HepG2 (cell line): Measurements from ENCODE around the gene SUPT20HL2. TPM values are rescaled to one million over a fixed set of nuclear protein-coding genes. Genes with fewer than 3 reads are reported as not detected.

ENCODE experiments used
- ATAC-seq: fragments of 200-7000 bp; cut with Tn5 transposase; 3 replicates; pipeline ENCODE4 v1.9.1; 2020; ENCODE audit warnings: mild to moderate bottlenecking, moderate library complexity
- BruUV-seq: library from RNA; stranded (reverse); fragments of 400-500 nt; replicated peaks from 2 replicates; lab custom pipeline; 2021; lab: Mats Ljungman, UMichigan
- CTCF ChIA-PET: fragments of 300-600 bp; formaldehyde crosslinking; extraction: SDS; loops from one replicate; lab custom pipeline; 2021; ENCODE audit warnings: low total read pairs, inconsistent platforms, low intra/inter-chr PET ratio; lab: Yijun Ruan, JAX
- POLR2A ChIA-PET: fragments of 350-600 bp; sonication (Branson Sonifier 250); formaldehyde crosslinking; loops from one replicate; lab custom pipeline; 2020; ENCODE audit warnings: antibody characterized with exemption, inconsistent platforms; lab: Yijun Ruan, JAX
- DNase-seq: peaks from one replicate; pipeline ENCODE4 v3.0.0-alpha.2; 2015; ENCODE audit warnings: low spot score
- FAIRE-seq: peaks from 3 replicates; lab custom pipeline; 2011; peaks lifted over from hg19 to GRCh38; lab: Jason Lieb, UNC
- H2AFZ ChIP-seq: one replicate; pipeline ENCODE4 v1.6.1; 2011; ENCODE audit warnings: low read length, inconsistent platforms
- H3K27ac ChIP-seq: fragments of 300-600 bp; 3 replicates; pipeline ENCODE4 v1.8.0; 2011; ENCODE audit warnings: mixed run types, mild to moderate bottlenecking, mixed read lengths, low read length, inconsistent platforms; ENCODE audit not compliant: insufficient read depth; ENCODE audit errors: extremely low read length
- H3K27me3 ChIP-seq, 2 experiments: fragments of 200-600 bp in 1 of 2; 2 replicates in 1 of 2; 3 replicates in 1 of 2; pipeline versions ENCODE4 v1.6.0 to v1.8.0; 2011; ENCODE audit warnings: low read length in 2 of 2, mild to moderate bottlenecking in 2 of 2, moderate library complexity in 2 of 2, inconsistent platforms in 1 of 2; ENCODE audit not compliant: insufficient read depth in 2 of 2, control insufficient read depth in 1 of 2
- H3K36me3 ChIP-seq, 2 experiments: fragments of 200-600 bp in 1 of 2; replicated peaks in 1 of 2; 2 replicates in 1 of 2; 3 replicates in 1 of 2; pipeline versions ENCODE4 v1.5.1 to v1.8.0; 2011; ENCODE audit warnings: low read length in 2 of 2, inconsistent platforms in 1 of 2; ENCODE audit not compliant: insufficient read depth in 2 of 2, control insufficient read depth in 1 of 2
- H3K4me1 ChIP-seq: 2 replicates; pipeline ENCODE4 v1.5.1; 2012; ENCODE audit warnings: low read length, inconsistent platforms; ENCODE audit not compliant: insufficient read depth
- H3K4me2 ChIP-seq: 2 replicates; pipeline ENCODE4 v1.6.0; 2011; ENCODE audit warnings: low read depth, low read length, inconsistent platforms
- H3K4me3 ChIP-seq, 3 experiments: fragments of 200-600 bp in 1 of 3; sonication (generic), shearing (Covaris generic) in 1 of 3; replicated peaks in 1 of 3; 2 replicates each; pipeline ENCODE4 v1.5.1; 2011 to 2016; ENCODE audit warnings: low read length in 3 of 3, inconsistent platforms in 2 of 3, low read depth in 2 of 3, mild to moderate bottlenecking in 2 of 3, control low read depth in 1 of 3, mixed read lengths in 1 of 3; ENCODE audit not compliant: insufficient read depth in 1 of 3
- H3K79me2 ChIP-seq: one replicate; pipeline ENCODE4 v1.6.1; 2011; ENCODE audit warnings: low read length, inconsistent platforms; ENCODE audit not compliant: insufficient read depth
- H3K9ac ChIP-seq: 2 replicates; pipeline ENCODE4 v1.6.0; 2011; ENCODE audit warnings: mild to moderate bottlenecking, low read depth, low read length, inconsistent platforms; ENCODE audit not compliant: insufficient read depth
- H3K9me3 ChIP-seq: 2 replicates; pipeline ENCODE4 v1.5.1; 2012; ENCODE audit warnings: mild to moderate bottlenecking, low read length
- H4K20me1 ChIP-seq: 2 replicates; pipeline ENCODE4 v1.6.0; 2011; ENCODE audit warnings: inconsistent platforms, mild to moderate bottlenecking, low read length, moderate library complexity; ENCODE audit not compliant: insufficient read depth
- CBFB ChIP-seq: sonication (generic); formaldehyde crosslinking; IDR thresholded peaks from 2 replicates; pipeline ENCODE4 v1.4.0; 2020; ENCODE audit warnings: missing genetic modification reagents
- CCDC6 ChIP-seq: sonication (generic); formaldehyde crosslinking; IDR thresholded peaks from 2 replicates; pipeline ENCODE4 v1.8.1; 2022; ENCODE audit warnings: mild to moderate bottlenecking, missing genetic modification reagents, moderate library complexity
- JDP2 ChIP-seq: sonication (generic); formaldehyde crosslinking; IDR thresholded peaks from 2 replicates; pipeline ENCODE4 v1.8.1; 2022; ENCODE audit warnings: missing genetic modification reagents, borderline replicate concordance
- MATR3 ChIP-seq: sonication (generic); formaldehyde crosslinking; IDR thresholded peaks from 2 replicates; pipeline ENCODE4 v1.4.0; 2020; ENCODE audit warnings: missing genetic modification reagents
- SP140L ChIP-seq: sonication (generic); formaldehyde crosslinking; IDR thresholded peaks from 2 replicates; pipeline ENCODE4 v1.4.0; 2020; ENCODE audit warnings: missing genetic modification reagents, borderline replicate concordance
- TAF1 ChIP-seq: sonication (generic); formaldehyde crosslinking; IDR thresholded peaks from 2 replicates; pipeline ENCODE4 v1.4.0; 2020; ENCODE audit warnings: missing genetic modification reagents
- ZNF20 ChIP-seq: sonication (generic); formaldehyde crosslinking; IDR thresholded peaks from 2 replicates; pipeline ENCODE4 v1.4.0; 2020; ENCODE audit warnings: mild to moderate bottlenecking, moderate library complexity, missing genetic modification reagents
- in situ Hi-C: cut with HindIII; loops from 2 replicates; pipeline ENCODE4 v1.10.0; 2017; ENCODE audit warnings: low pct_unique_long_range_greater_than_20kb; ENCODE audit not compliant: extremely low pct_ligation_motif_present
- intact Hi-C: fragments of 100-400 bp; cut with micrococcal nuclease; formaldehyde crosslinking; loops from one replicate; pipeline ENCODE4 v1.10.0; 2022; ENCODE audit not compliant: unreplicated experiment
- polyA plus RNA-seq, 8 experiments: library from polyadenylated mRNA; depleted of rRNA in 3 of 8; stranded (reverse) in 7 of 8; unstranded in 1 of 8; fragments of >200 nt; fragmentation: Illumina TruSeq in 4 of 8; extraction: Trizol in 4 of 8; gene quantifications; 2 replicates each; pipeline versions ENCODE4 v1.2.1 to v1.2.3, GENCODE V29; 2011 to 2016; ENCODE audit warnings: low read depth in 4 of 8, missing spikeins in 1 of 8, mixed read lengths in 1 of 8; ENCODE audit not compliant: insufficient read depth in 1 of 8
- total RNA-seq, 5 experiments: library from RNA; depleted of rRNA; stranded (reverse); fragments of >200 nt; fragmentation: Illumina TruSeq; extraction: Trizol; gene quantifications; 2 replicates each; pipeline ENCODE4 v1.2.3, GENCODE V29; 2016; ENCODE audit warnings: low read depth in 1 of 5
- TF ChIP-seq, protein P1 (sequence below): sonication (generic); formaldehyde crosslinking; IDR thresholded peaks from 2 replicates; pipeline ENCODE4 v1.5.1; 2020; ENCODE audit warnings: missing genetic modification reagents, mild to moderate bottlenecking, borderline replicate concordance
- TF ChIP-seq, protein P2 (sequence below): sonication (generic); formaldehyde crosslinking; IDR thresholded peaks from 2 replicates; pipeline ENCODE4 v1.5.0; 2020; ENCODE audit warnings: missing genetic modification reagents

Gene SUPT20HL2
- total and polyA plus RNA-seq, 2 of the 13 experiments (the other 11 are each of a cell fraction or from before 2014, with no cell fraction given) = not detected

DNA sequence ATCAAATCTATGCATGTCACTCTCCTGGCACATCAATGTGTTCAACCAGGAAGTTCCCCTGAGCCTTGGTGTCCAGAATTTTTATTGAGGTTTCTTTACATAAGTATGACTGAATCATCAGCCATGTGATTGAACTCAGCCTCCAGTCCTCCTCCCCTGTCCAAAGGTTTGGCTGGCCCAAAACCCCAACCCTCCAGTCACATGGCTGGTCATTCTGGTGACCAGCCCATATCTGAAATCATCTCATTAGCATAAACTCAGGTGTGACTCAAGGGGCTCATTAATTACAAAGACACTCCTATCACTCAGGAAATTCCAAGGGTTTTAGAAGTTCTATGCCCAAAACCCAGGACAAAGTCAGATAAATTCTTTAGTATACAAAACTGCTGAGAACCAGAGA is 20.6 kb upstream of the SUPT20HL2 start:
- no peak overlapping the region for H3K4me3 ChIP-seq
- H4K20me1 ChIP-seq = no peaks in the 10 kb centered on the region
- no peak overlapping the region for H2AFZ ChIP-seq
- no peak overlapping the region for H3K27ac ChIP-seq
- no peaks in the 10 kb centered on the region for H3K79me2 ChIP-seq
- no peaks in the 10 kb centered on the region for H3K36me3 ChIP-seq
- POLR2A ChIA-PET = no interaction called here
- in situ Hi-C loops = no loop called here
- H3K9me3 ChIP-seq = no peaks in the 10 kb centered on the region
- CTCF ChIA-PET = no interaction called here
- ATAC-seq = no peak
- no peak for FAIRE-seq
- no peak overlapping the region for H3K9ac ChIP-seq
- no TSS peak for BruUV-seq
- H3K27me3 ChIP-seq = no peaks in the 10 kb centered on the region
- DNase-seq = no peak
- H3K4me1 ChIP-seq = no peaks in the 10 kb centered on the region
- H3K4me2 ChIP-seq = no peak overlapping the region
- no peak for TF ChIP-seq CCDC6 (CRISPR knock-in tag)
- TF ChIP-seq CBFB = no peak
- TF ChIP-seq ZNF20 (CRISPR knock-in tag) = no peak
- TF ChIP-seq, protein P1, sequence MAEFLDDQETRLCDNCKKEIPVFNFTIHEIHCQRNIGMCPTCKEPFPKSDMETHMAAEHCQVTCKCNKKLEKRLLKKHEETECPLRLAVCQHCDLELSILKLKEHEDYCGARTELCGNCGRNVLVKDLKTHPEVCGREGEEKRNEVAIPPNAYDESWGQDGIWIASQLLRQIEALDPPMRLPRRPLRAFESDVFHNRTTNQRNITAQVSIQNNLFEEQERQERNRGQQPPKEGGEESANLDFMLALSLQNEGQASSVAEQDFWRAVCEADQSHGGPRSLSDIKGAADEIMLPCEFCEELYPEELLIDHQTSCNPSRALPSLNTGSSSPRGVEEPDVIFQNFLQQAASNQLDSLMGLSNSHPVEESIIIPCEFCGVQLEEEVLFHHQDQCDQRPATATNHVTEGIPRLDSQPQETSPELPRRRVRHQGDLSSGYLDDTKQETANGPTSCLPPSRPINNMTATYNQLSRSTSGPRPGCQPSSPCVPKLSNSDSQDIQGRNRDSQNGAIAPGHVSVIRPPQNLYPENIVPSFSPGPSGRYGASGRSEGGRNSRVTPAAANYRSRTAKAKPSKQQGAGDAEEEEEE (CRISPR knock-in tag) = no peak
- no peak for TF ChIP-seq MATR3 (CRISPR knock-in tag)
- no peak for TF ChIP-seq JDP2 (CRISPR knock-in tag)
- no peak for TF ChIP-seq TAF1
- no peak for TF ChIP-seq SP140L (CRISPR knock-in tag)
- TF ChIP-seq, protein P2, sequence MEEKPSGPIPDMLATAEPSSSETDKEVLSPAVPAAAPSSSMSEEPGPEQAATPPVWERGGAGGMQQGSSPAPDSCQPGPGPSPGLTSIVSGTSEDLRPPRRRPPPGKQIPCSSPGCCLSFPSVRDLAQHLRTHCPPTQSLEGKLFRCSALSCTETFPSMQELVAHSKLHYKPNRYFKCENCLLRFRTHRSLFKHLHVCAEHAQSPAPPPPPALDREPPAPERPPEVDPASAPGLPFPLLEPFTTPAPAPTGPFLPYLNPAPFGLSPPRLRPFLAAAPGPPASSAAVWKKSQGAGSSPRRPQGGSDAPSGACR (CRISPR knock-in tag) = no peak
- TF ChIP-seq, all 625 proteins: peak for 0
- intact Hi-C loops = no loop called here
